Stimulated activated CD4-positive, alpha-beta T cell treated with anti-CD3 and anti-CD28 coated beads, Interleukin-4, amount 100 ng/mL, for 48 hours (primary cell): ENCODE results near the gene RRM1.
"Not testable (repeated sequence)": the region's sequence is repeated elsewhere in the genome, so short reads cannot be mapped to it uniquely, and the experiment has no call there.

Experiments used
- DNase-seq, 2 donors: peaks; one replicate each; pipeline ENCODE4 v3.0.0-alpha.2; 2020; ENCODE audit warnings: low read depth in 2 of 2

Gene RRM1

GRCh38 chr11:4094348-4095291 lies at the start of gene RRM1:
RRM1 (plus strand) TSS chr11:4094799; CDS start chr11:4095013, 214 bp downstream.
- DNase-seq = peak; percentile 93 to 94

- DNase-seq = no peak
Measured at GRCh38 chr11:4044976-4045646, 49.5 kb upstream of the RRM1 start.

GRCh38 chr11:4048340-4048739 lies 46.3 kb upstream of the RRM1 start:
- no peak for DNase-seq

- DNase-seq = no peak
Measured at GRCh38 chr11:4049006-4049405, 45.6 kb upstream of the RRM1 start.

- no peak for DNase-seq
Measured at GRCh38 chr11:4050138-4050537, 44.5 kb upstream of the RRM1 start.

GRCh38 chr11:4053200-4053599 lies 41.4 kb upstream of the RRM1 start:
- DNase-seq = not testable (repeated sequence)

- no peak for DNase-seq
Measured at GRCh38 chr11:4054643-4055042, 40.0 kb upstream of the RRM1 start.

- no peak for DNase-seq
Measured at GRCh38 chr11:4059424-4059823, 35.2 kb upstream of the RRM1 start.

GRCh38 chr11:4060182-4060923 lies 34.2 kb upstream of the RRM1 start:
- no peak for DNase-seq

- no peak for DNase-seq
Measured at GRCh38 chr11:4061700-4062099, 32.9 kb upstream of the RRM1 start.

GRCh38 chr11:4063348-4063747 lies 31.3 kb upstream of the RRM1 start:
- no peak for DNase-seq

- no peak for DNase-seq
Measured at GRCh38 chr11:4064278-4064955, 30.2 kb upstream of the RRM1 start.

- DNase-seq = no peak
Measured at GRCh38 chr11:4065086-4065485, 29.5 kb upstream of the RRM1 start.

- DNase-seq = no peak
Measured at GRCh38 chr11:4065601-4066377, 28.8 kb upstream of the RRM1 start.

- no peak for DNase-seq
Measured at GRCh38 chr11:4066910-4067309, 27.7 kb upstream of the RRM1 start.

GRCh38 chr11:4068962-4069361 lies 25.6 kb upstream of the RRM1 start:
- no peak for DNase-seq

GRCh38 chr11:4071325-4071724 lies 23.3 kb upstream of the RRM1 start:
- no peak for DNase-seq

- DNase-seq = no peak
Measured at GRCh38 chr11:4071914-4072313, 22.7 kb upstream of the RRM1 start.

- DNase-seq = no peak
Measured at GRCh38 chr11:4072668-4073285, 21.8 kb upstream of the RRM1 start.

- no peak for DNase-seq
Measured at GRCh38 chr11:4074266-4074665, 20.3 kb upstream of the RRM1 start.
